Tongue (tissue), 2 donors: ENCODE measurements around the gene RPL19. TPM values are rescaled to one million over a fixed set of nuclear protein-coding genes. Genes with fewer than 3 reads are reported as not detected.
A peak's percentile ranks its signal among the peaks of the same experiment; 100 is the strongest.

Source experiments
- DNase-seq: peaks from one replicate; pipeline ENCODE4 v3.0.0-alpha.2; 2015
- total RNA-seq: library from RNA; depleted of rRNA; stranded (reverse); fragments of >200 nt; gene quantifications from one replicate; pipeline ENCODE4 v1.2.3, GENCODE V29; 2014

RPL19 gene
- total RNA-seq, 1 donor from 2014 or later = 1,626 TPM

DNA sequence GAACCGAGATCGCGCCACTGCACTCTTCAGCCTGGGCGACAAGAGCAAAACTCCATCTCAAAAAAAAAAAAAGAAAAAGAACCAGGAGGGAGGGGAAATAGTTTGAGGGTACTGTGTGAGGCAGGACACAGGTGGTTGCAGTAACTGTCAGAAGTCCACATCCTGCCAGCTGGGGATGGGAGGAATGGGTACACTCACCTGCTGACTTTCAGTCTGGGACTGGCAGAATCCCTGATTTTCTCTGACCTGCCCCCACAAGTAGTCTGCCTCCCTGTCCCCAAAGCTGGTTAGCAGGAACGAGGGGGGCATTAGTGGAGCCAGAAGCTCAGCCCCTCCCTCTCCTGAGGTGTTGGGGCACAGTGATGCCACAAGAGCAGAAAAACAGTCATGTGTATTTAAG is 27.0 kb upstream of the RPL19 start:
- DNase-seq = no peak

- DNase-seq = no peak
These were observed 26.4 kb upstream of the RPL19 start for GRCh38 chr17:39173526-39174274.

GRCh38 chr17:39174920-39175694 is 25.0 kb upstream of the RPL19 start:
- DNase-seq = peak; percentile 88

GRCh38 chr17:39175695-39176093 is 24.4 kb upstream of the RPL19 start:
- no peak for DNase-seq

GRCh38 chr17:39177256-39177655 is 22.8 kb upstream of the RPL19 start:
- peak; percentile 55 for DNase-seq

DNA sequence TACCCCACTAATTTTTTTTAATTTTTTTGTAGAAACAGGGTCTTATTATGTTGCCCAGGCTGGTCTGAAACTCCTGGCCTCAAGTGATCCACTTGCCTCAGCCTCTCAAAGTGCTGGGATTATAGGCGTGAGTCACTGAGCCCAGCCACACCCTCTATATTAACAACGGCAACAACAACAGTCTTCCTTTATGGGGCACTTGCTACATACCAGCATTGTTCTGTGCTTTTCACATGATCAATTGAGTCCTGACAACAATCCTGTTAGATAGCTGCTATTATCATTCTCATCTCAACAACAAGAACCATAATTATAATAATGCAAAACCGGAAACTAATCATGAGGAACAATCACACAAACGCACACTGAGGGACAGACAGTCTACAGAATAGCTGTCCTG is 21.5 kb upstream of the RPL19 start:
- DNase-seq = no peak

- no peak for DNase-seq
These were observed 18.8 kb upstream of the RPL19 start for GRCh38 chr17:39181303-39181702.

DNA sequence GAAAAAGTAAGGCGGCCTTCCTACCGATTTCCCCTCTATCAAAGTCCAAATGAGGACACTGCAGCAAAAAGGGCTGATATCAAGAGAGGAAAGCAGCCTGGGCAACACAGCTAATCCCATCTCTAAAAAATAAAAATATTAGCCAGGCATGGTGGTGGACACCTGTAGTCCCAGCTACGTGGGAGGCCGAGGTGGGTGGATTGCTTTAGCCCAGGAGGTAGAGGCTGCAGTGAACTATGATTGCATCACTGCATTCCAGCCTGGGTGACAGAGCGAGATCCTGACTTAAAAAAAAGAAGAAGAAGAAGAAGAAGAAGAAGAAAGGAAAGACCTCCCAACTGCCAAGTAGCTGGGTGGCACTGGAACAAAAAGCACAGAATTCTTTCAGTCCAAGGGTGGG is 17.0 kb upstream of the RPL19 start:
- no peak for DNase-seq

DNA sequence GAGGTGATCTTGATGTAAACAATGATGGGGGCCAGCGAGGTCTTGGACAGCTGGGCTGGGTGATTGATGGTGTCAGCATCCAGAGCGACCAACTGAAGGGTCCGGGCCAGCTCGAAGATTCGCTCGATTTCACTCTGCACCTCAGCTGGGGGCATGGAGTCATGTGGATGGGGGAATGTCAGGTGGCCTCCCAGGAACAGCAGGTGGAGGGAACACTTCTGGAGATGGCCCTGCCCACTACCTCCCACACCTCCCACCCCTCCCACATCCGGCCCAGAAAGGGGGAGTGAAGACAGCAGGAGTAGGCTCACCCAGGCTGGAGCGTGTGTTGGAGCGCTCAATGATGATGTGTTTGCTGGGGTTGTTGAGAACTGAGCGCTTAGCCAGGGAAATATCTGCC is 16.4 kb upstream of the RPL19 start:
- no peak for DNase-seq

GRCh38 chr17:39186481-39187002 is 13.5 kb upstream of the RPL19 start:
- DNase-seq = no peak

DNA sequence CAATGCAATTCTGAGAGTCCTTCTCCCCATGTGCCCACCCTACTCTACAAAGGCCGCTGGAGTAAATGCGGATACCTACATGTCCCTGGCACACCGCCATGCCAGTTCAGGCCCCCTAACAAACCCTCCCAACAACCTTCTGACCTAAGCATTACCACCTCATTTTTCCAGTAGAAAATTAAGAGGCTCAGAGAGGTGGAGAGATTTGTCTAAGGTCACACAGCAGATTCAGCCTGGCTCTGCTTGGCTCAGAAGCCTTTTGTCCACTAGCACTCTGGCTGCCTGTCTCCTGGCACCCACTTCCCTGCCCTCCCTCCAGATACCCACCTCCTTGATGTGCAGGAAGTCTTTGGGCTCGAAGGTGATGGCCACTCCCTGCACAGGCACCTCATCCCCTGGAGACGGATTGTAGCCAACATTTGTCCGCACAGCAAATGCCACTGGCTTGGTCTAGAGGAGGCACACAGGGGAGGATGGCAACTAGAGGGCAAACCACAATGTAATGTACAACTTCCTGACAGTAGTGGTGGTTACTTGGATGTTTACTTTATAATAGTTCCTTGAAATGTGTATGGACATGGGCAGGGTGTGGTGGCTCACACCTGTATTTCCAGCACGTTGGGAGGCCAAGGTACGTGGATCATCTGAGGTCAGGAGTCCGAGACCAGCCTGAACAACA is 12.8 kb upstream of the RPL19 start:
- DNase-seq = no peak

GRCh38 chr17:39191750-39192510 is 8.2 kb upstream of the RPL19 start:
- DNase-seq = peak; percentile 81

- no peak for DNase-seq
These were observed 7.2 kb upstream of the RPL19 start for GRCh38 chr17:39192901-39193300.

DNA sequence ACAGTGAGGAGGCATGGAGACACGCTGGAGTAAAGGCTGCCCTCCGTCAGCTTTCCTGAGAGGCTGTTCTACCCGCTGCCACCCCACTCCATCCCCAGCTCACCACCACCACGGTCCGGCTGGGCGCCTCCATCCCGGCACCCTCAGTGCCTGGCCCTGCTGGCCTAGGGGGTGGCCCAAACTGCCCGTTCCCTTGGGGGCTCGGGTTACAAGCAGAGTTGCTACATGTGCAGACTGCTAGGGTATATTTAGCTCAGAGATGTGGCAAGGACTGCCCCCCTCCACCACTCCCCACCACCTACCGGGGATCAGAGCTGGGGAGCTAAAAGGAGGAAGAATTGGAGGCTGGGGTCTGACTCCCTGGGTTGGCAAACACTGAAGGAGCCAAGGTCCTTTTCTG is 6.7 kb upstream of the RPL19 start:
- peak; percentile 56 for DNase-seq

DNA sequence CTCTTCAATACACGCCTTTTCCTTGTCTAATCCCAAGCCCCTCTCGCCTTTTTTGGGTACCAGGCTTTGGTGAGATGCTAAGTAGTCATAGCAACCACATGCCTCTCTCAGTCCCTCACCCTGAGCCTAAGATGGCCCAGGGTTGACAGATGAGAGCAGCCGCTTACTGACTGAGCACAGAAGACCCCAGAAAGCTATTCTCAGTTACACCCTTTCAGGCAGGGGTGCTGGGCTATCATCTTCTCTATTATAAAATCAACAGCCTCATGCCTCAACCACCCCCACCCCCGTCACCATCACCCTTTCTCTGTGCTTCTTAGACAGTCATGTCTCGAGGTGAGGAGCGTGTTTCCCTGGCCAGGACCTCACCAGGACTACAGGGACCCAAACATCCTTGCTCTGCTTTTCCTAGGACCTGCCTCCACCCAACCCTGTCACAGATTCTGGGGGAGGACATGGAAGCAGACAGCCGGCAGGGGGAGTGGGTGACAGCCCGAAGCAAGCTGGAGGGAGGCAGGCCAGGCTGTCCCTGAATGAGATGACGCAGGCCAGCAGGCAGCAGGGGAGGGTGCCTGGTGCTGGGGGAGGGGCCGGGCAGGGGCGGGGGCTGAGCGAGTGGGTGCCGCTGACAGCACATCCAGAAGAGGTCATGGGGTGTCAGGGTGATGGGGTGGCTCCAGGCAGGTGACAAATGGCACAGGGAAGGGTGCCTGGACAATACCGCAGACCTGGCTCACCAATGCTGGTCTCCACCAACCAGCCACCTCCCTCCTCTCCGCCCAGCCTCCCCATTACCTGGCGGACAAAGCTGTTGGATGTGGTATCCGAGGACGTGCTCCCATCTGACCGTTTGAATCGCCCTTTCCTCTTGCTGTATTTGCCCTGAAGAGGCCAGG is 5.7 kb upstream of the RPL19 start:
- peak; percentile 87 for DNase-seq

GRCh38 chr17:39194985-39195524 is 5.0 kb upstream of the RPL19 start:
- no peak for DNase-seq

- DNase-seq = peak; percentile 77
These were observed 4.4 kb upstream of the RPL19 start for GRCh38 chr17:39195568-39196160.

- DNase-seq = peak; percentile 85
These were observed 3.8 kb upstream of the RPL19 start for GRCh38 chr17:39196241-39196807.

- peak; percentile 84 for DNase-seq
These were observed 3.2 kb upstream of the RPL19 start for GRCh38 chr17:39196808-39197291.
